ENCODE data around the gene ANKRD44.

GRCh38 chr2:196970099-196970498 is 340.5 kb downstream of the ANKRD44 start:
- TF ChIP-seq CTCF (IDR thresholded peaks at IDR 0.05) (no peak), POLR2A (IDR thresholded peaks at IDR 0.05) (no peak)
